ENCODE measurements around the gene CACNA1D.

Gene CACNA1D

DNA sequence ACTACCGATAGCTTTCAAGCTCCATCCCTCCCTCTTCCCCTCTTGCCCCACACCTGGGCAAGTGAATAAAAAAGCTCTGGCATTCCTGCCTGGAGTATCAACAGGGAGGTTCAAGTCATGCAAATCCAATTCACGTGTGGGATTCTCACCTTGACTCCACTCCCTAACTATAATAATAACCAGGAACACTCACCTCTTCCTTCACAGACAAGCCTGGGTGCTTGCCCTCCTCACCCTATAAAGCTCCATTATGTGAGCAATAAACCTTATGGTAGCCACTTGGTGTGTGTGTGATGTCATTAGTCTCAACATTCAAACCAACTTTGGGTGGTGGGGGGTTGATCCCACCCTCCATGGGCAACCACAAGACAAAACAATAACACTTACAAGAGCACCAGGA lies 335.2 kb downstream of the CACNA1D start:
- no peak for DNase-seq

DNA sequence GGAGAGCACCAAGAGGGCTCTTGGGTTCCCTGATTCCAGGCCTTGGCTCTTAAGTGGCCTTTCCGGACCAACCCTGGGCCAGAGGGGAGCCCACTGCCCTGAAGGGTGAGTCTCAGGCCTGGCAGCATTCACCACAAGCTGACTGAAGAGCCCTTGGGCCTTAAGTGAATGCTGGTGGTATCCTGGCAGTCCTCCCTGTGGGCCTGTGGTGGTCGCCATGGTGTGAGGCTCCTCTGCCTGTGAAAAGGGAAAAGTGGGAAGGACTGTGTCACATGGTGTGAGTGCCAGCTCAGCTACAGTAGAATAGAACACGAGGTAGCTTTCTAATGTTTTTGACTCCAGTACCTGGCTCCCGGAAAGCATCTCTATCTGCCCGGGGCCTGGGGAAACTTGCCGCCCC lies 336.5 kb downstream of the CACNA1D start:
- no peak for DNase-seq

DNA sequence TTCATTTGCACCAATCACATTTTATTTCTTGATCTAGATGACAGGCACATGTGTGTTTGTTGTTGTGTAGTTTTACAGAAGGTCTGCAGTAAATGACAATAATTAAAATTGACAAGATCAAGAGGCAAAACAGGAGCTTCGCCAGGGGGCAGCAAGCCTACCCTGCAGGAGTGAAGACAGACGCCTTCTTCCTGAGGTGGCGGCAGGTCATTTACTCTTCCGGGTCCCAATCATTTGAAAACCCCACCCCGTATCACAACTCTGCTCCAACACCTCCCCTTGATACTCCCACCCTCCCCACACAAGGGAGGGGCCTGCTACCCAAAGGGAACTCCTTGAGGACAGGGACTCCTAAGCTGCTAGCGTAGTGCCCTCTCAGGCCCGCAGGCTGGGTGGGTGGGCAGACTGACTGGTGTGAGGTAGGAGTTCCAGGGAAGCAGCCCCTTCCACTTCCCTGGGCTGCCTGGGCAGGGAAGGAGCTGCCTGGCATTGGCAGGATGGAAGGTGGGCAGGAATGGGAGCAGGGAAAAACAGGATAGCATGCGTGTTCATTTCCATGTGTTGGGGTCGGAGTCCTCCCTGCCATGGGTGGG lies 338.7 kb downstream of the CACNA1D start:
- DNase-seq = no peak

DNA sequence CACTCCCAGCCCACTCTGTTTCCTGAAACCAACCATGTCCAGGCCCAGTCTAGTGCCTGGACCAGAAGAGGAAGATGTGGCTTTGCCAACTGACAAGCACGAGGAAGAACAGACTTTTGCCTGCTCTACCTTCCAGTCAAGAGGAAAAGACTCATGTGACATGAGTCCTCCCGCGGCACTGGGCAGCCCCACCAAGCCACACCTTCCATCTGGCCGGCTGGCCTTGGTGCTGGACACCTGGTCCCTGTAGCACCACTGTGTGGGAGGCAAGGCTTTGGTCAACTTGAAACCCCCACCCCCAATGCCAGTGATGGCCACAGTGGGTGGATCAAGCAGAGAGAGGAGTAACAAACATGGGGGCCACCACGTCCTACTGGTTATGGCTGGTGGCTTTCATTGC lies 339.3 kb downstream of the CACNA1D start:
- no peak for DNase-seq

DNA sequence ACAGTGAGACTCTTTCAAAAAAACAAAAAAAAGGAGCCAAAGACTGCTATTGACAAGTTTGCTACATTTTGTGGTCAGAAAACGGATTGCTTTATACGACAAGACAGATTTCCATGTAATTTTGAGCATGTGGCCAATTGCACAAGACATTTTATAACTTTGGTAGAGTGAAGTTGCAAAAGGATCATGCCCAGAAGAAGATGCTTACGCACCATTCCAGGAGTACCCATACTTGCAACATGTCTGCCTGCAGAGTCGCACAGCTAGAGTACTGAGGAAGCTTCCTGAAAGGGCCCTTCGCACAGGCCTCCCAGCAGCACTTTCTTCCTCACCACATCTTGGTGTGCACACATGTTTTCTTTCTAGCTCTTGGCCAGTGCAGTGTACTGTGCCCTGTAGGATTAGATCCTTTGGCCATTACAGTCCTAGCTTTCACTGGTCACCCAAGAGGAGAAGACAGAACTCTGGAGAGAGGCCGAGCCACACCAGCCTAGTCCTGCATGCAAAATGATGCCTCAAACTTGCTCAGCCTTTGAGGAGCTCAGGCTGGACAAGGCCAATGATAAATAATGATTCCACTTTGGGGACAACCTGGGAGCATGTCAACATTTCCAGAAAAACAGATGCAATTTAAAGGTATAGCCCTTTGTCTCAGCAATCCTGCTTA lies 340.2 kb downstream of the CACNA1D start:
- no peak for DNase-seq

DNA sequence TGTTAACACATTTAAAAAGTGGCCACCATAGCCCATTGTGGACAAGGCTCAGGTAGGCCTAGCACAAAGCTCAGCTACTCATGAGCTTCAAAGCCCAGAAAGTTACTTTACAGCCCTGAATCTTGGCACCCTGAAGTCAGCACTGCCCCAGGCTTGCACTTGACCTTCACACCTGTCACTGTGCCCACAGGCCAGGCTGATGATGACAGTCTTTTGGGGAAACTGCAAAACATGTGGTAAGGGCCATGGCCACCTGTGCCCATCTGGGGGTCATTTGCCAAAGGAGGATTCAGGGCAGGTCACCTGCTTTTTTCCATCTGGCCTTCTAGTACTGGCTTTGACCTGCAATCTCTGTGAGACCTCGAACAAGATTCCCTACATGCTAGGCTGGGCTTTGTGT lies 340.8 kb downstream of the CACNA1D start:
- no peak for DNase-seq

DNA sequence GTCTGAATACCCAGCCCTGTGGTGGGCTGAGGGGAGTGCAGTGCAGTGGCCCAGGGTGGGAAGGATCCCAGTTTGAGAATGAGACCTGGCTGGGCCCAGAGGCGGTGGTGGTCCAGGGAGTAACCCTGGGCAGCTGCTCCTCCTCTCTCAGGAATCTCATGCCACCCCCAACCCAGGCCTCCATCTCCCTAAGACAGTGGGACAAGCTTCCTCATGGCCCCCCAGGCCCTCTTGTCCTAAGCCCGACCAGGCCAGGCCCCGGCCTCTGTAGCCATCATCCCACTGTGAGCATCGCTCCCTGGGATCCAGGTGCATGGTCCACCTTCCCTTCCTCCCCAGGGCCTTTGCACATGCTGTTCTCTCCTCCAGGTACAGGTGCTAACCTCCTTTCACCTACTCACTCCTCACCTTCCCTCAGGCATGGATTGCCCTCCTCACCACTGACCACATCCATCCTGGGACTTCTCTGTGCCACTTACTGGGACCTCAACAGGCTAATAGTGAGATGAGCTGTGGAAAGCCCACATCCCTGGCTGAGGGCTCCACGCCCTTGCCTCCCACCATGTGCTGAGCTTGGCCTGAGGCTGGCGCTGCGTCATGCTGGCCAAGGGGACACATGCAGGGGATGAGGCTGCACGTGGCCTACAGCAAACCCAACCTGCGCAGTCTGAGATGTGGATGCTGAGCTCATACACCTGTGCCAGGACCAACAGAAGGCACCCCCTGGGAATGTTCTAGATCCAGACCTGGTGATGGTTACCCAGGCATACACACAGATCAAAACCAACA lies 341.9 kb downstream of the CACNA1D start:
- DNase-seq = no peak

DNA sequence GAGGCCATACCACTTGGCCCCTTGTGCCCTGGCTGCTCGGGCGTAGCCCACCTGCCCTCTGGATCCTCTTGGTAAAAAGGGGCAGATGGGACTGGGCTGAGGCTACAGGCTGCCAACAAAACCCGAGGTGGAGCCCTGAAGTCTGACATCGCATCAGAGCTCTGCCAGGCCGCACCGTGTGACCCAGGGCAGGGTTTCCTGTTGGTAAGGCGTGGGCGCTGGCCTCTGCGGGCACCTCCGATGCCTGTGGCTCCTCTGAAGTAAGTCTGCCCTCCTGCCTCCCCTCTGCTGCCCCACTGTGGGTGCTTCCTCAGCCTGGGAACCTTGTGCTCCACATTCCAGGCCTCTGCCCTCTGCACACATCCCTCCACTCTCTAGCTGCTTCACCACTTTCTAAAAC lies 342.9 kb downstream of the CACNA1D start:
- DNase-seq = no peak

DNA sequence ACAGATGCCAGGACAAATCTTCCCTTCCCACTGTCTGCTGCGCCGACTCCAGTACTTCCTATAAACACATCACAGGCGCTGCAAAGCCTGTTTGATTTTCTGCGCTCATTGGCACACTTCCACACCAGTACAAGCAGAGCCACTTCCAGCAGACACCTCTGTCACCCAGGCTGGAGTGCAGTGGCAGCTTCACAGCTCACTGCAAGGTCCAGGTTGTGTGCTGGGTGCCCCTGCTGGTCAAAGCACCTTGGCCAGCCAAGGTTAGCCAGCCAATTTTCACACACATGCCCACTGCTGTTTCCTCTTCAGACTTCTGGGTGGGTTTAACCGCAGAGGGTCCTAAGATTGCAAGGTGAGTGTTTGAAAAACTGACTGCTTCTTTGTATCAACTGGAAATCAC lies 346.9 kb downstream of the CACNA1D start:
- no peak for DNase-seq

DNA sequence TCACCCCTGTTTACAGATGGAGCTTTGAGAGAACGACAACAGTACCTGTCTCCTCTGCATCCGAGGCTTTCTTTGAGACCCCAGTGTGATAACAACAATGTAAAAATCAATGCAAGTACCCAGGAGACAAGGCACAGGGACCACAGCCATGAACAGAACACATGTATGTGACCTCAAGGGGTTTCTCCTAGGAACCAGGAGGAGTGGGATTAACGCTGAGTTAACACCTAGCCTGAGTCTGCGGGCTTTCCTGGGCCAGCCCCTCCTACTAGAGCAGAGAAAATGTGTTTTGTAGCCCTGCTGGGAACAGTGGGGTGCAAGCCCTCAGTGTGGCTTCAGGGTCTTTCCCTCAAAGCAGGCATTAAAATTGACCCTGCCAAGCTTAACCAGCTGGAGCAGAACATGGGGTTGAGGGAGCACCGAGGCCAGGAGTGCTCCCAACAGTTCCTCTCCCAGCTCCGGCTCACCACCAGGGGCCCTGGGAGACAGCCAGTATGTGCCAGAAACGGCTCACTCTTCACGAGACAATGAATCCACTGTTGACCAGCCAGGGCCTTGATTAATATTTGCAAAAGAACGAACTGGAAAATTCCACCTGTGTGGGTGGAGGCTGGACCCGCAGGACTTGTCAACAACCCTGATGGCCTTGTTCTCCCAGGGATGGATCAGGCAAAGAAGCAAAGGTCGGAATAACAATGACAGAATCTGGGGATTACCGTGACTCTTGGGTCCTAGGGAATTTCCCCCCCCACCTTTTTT lies 348.2 kb downstream of the CACNA1D start:
- no peak for DNase-seq

DNA sequence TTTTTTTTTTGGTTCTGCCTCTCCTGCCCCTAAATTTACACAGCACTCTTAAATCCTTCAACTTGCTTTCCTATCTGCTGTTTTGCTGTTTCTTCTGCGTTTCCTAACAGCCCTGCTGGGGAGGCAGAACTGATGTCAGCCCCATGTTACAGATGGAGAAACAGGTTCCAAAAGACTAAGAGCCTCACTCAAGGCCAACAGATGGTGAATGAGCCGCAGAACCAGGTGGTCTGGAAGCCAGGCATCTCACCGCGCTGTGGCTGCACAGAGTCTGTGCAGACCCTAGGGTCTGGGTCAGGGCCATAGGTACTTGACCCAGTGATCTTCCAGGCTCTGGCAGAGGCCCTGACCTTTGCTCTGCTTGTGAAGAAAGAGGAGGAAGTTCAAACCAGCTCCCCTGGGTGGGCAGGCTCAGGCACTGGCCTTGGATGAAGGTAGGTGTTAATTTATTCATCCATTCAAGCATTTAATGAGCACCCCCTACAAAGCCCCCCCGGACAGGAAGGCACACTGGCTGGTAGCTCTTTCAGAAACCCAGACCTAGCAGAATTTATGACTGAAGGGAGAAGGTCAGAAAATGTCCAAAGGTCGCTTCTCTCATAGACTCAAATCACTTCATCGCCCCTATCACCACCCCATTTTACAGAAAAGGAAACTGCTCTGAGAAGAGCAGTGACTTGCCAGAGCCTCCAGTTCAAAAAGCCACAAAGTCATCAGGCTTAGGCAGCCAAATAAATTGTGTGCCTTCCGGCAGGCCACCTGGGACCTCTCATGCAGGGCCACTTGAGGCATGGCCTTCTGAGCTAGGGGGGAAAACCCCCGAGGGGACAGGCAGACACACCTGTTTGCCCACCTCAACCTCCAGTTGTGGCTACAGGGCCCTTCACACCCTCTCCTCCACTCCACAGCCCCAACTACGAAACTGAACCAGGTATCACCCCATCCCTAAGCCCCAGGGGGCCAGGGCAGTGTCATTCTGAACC lies 349.1 kb downstream of the CACNA1D start:
- no peak for DNase-seq

DNA sequence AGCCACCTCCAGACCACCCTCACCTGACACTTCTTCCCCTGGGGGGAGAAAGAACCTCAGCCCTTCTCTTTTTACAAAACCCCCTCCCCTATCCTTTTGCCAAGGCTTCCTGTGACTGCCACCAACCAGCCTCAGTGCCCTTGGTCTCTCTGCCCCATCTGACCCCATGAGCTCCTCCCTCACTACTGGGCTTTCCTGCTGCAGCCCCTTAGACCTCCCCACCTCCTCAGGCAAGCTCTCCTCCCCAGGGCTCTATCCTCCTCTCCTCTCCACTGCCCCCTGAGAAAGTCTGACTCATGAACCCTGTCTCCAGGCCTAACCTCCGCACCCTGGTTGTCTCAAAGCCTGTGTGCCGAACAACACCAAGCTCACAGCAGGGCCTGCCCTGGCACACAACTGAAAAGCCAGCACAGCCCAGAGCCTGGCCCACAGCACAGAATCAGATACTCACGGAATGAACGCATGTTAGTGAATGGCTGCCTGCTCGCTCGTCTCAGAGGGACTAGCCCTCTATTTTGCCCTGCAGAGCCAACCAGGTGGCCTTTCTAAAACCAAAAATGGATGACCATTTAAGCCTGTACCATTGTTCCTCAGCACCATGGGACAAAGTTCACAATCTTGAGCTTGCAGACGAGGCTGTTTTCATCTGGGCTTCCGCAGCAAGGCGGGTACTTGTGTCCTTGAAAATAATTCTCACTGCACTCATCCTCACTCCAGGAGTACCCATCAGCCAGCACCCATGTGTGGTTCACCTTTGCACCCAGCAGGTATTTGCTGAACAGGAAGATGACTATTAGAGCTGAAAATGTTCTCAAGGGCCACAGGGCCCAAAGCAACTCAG lies 350.1 kb downstream of the CACNA1D start:
- no peak for DNase-seq

DNA sequence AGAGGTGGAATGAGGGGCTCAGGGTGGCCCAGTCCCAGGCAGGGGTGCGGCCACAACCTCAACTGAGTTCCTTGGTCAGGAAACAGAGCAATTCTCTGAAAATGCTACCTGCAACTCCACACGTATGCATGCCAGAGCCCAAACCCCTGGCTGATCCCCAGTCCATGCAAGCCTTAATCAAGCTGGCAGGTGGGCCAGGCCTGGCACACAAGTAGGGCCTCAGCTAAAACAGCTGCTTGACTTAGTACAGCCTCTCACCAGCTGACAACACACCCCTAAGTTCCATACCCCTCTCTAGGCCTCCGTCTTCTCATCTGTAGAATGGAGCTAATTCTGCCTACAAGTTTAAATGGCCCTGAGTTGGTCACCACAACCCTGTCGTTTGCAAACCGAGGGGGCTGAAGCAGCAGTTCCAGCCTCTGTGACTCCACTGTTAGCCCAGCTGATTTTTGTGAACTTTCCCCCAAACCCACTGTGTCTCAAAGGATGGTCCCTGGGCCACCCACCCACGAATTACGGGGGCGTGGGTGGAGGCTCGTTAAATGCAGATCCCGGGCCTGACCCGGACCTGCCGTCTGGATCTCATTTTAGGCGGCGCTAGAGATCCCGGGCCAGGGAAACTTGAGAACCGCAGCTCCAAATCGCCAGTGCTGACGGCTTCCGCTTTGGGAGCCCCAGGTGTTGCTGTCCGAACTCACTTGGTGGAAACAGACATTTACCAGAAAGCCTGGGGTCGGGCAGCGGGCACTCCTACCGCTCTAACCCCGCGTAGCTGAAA lies 350.9 kb downstream of the CACNA1D start:
- DNase-seq = peak; percentile 12

DNA sequence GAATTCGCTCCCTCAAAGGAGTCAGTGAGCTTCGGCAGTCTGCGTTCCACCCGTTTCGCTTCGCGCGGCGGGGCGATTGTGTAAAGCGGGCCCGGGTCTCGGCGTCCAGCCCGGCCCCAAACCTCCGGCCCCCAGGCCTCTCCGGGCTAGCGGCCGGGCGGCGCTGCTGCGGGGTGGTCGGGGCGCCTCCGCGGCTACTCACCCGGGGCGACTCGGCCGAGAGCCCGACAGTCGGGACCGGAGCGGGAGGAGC lies 351.4 kb downstream of the CACNA1D start:
- DNase-seq = no peak

DNA sequence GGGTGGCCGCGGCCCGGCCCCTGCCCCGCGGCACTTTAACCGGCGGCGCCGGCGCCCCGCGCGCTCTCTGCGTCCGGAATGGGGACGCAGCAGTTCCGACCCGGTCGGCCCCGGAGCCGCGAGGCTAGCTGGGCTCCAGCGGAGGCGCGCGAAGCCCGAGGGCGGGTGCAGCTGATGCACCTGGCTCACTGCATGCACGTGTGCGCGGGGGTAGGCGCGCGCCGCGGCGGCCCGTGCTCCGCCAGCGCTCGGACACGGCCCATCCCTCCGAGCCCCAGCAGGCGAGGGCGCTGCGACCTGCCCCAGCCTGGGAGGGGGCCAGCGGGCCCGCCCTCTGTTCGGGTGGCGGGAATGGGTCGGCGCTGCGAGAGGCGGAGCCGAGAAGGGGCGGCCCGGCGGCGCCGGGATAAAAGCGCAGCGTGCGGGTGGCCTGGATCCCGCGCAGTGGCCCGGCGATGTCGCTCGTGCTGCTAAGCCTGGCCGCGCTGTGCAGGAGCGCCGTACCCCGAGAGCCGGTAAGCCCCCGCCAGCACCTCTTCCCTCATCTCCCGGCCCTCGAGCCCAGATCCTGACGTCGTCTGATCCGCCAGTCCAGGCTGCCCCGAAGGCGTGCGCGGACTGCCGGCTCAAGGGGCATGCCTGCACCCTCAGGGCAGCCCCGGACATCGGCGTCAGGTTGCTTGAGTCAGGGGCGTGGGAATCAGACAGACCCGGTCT lies 351.9 kb downstream of the CACNA1D start, which contains the start of the genes CHDH and IL17RB:
TSS of gene CHDH (minus strand) at position 286 of the 717 bp plus-strand sequence. CDS start 22,411 bp downstream, outside the sequence.
TSS of gene IL17RB (plus strand) at position 435 of the 717 bp plus-strand sequence. CDS start at position 456, 21 bp downstream.
- DNase-seq = peak; percentile 5

DNA sequence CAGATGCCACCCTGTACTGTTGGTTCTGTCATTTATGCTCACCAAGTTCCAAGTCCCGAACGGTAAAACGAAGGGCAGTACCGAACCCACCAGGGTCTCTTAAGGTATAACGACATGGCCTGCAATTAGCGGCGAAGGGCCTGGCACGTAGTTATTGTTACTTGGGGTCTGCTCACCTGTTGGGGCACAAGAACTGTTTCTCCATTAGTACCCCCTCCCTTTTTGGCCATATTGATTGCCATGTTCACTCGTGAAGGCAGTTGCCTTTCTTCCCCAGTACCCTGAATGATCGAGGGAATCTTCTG lies 352.4 kb downstream of the CACNA1D start:
- no peak for DNase-seq

DNA sequence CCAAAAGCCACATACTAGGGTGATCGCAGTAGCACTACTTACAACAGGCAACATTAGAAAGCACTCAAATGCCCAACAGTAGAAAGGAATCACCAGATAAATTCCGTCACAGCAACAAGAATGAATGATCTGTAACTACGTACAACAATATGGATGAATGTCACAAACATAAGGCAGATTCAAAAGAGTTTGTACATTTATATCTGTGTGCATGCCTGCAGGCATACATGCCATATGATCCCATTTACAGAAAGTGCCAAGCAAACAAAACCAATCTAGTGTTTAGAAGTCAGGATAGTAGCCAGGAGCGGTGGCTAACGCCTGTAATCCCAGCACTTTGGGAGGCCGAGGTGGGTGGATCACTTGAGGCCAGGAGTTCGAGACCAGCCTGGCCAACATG lies 355.5 kb downstream of the CACNA1D start:
- no peak for DNase-seq

DNA sequence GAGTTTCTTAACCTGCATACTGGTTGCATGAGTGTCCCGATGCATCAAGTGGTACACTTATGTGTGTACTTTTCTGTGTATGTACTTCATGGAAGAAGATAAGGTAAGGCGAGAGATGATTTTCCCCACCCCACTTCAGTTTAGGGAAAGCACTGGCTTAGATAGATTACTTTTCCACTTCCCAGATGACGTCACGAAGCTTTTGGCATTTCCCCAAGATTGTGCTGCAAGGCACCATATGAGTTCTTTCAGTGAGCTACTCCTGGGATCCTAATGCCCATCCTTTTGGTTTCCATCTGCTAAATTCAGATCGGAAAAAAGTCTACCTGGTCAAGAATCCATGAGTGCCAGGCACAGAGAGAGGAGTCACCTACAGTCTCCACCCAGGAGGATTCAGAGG lies 356.5 kb downstream of the CACNA1D start:
- peak; percentile 41 for DNase-seq

DNA sequence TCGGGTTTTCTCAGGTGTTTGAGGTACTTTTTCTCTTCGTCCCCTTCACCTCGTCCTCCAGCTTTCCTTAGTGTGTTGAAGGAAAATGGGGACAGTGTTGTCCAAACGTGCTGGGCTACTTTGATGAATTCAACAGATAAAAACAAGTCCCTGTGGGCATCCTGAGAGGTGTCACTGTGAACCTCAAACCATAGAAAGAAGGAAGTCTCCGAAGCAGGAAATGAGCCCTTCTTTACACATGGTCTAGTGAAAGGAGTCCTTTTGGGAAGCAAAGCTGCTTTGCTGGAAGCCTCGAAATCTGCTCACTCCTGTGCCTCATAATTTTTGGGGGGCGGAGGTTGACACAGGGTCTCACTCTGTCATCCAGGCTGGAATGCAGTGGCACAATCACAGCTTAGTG lies 362.6 kb downstream of the CACNA1D start:
- no peak for DNase-seq
